GM12878 (cell line): ENCODE measurements around the gene TPI1. TPM values are rescaled to one million over a fixed set of nuclear protein-coding genes. Genes with fewer than 3 reads are reported as not detected.

Experiments used
- ATAC-seq: fragments of 200-7000 bp; cut with Tn5 transposase; 3 replicates; pipeline ENCODE4 v1.9.1; 2020; ENCODE audit warnings: mild to moderate bottlenecking, moderate library complexity
- BruUV-seq: library from RNA; stranded (reverse); fragments of 400-500 nt; replicated peaks from 2 replicates; lab custom pipeline; 2021; lab: Mats Ljungman, UMichigan
- CTCF ChIA-PET: fragments of 300-600 bp; sonication (Branson Sonifier 250); formaldehyde crosslinking; extraction: SDS; loops from one replicate; lab custom pipeline; 2021; ENCODE audit warnings: inconsistent platforms; lab: Yijun Ruan, JAX
- POLR2A ChIA-PET: fragments of 350-600 bp; formaldehyde crosslinking; extraction: SDS; loops from one replicate; lab custom pipeline; 2021; ENCODE audit warnings: inconsistent platforms; lab: Charles Lee
- RAD21 ChIA-PET: fragments of 300-600 bp; sonication (Branson Sonifier 250); formaldehyde crosslinking; loops from one replicate; lab custom pipeline; 2023; ENCODE audit warnings: antibody characterized with exemption; ENCODE audit not compliant: unreplicated experiment; lab: Charles Lee
- SMC1A ChIA-PET: fragments of 300-600 bp; sonication (Branson Sonifier 250); formaldehyde crosslinking; loops from one replicate; lab custom pipeline; 2023; ENCODE audit not compliant: unreplicated experiment, uncharacterized antibody; lab: Charles Lee
- DNase-seq: peaks from one replicate; pipeline ENCODE4 v3.0.0-alpha.2; 2011; ENCODE audit warnings: low read depth, low spot score
- FAIRE-seq: peaks from 3 replicates; lab custom pipeline; 2011; peaks lifted over from hg19 to GRCh38; lab: Jason Lieb, UNC
- H2AFZ ChIP-seq: 2 replicates; pipeline ENCODE4 v1.6.0; 2011; ENCODE audit warnings: low read depth, low read length, control low read depth; ENCODE audit not compliant: control insufficient read depth
- H3K27ac ChIP-seq: 2 replicates; pipeline ENCODE4 v1.5.1; 2011; ENCODE audit warnings: control low read depth; ENCODE audit not compliant: control insufficient read depth, insufficient read depth
- H3K27me3 ChIP-seq, 2 experiments: replicated peaks in 1 of 2; 2 replicates each; pipeline versions ENCODE4 v1.6.0 to v1.6.1; 2011; ENCODE audit warnings: low read length in 1 of 2; ENCODE audit not compliant: control insufficient read depth in 2 of 2, insufficient read depth in 2 of 2
- H3K36me3 ChIP-seq, 2 experiments: 2 replicates each; pipeline ENCODE4 v1.5.1; 2011; ENCODE audit warnings: low read length in 1 of 2; ENCODE audit not compliant: control insufficient read depth in 2 of 2, insufficient read depth in 2 of 2
- H3K4me1 ChIP-seq: 2 replicates; pipeline ENCODE4 v1.6.1; 2011; ENCODE audit warnings: mild to moderate bottlenecking, low read length, moderate library complexity, mixed read lengths; ENCODE audit not compliant: control insufficient read depth, insufficient read depth
- H3K4me2 ChIP-seq: 2 replicates; pipeline ENCODE4 v1.6.0; 2011; ENCODE audit warnings: control low read depth; ENCODE audit not compliant: control insufficient read depth, insufficient read depth
- H3K4me3 ChIP-seq: fragments of 200-600 bp; sonication (generic); 2 replicates; pipeline ENCODE4 v1.5.1; 2016
- H3K79me2 ChIP-seq: 2 replicates; pipeline ENCODE4 v1.6.0; 2011; ENCODE audit warnings: low read length; ENCODE audit not compliant: control insufficient read depth, insufficient read depth
- H3K9ac ChIP-seq: 2 replicates; pipeline ENCODE4 v1.8.0; 2011; ENCODE audit warnings: low read length, control low read depth, mixed read lengths; ENCODE audit not compliant: control insufficient read depth, insufficient read depth
- H3K9me3 ChIP-seq: replicated peaks from 3 replicates; pipeline ENCODE4 v1.5.1; 2011; ENCODE audit warnings: mild to moderate bottlenecking, low read length; ENCODE audit not compliant: control insufficient read depth, insufficient read depth
- H4K20me1 ChIP-seq: 2 replicates; pipeline ENCODE4 v1.6.0; 2011; ENCODE audit not compliant: control insufficient read depth, insufficient read depth
- BCL11A ChIP-seq: IDR thresholded peaks from 2 replicates; pipeline ENCODE4 v1.6.1; 2011; ENCODE audit warnings: low read depth, low read length
- CHD4 ChIP-seq: fragments of 200-600 bp; sonication (generic); IDR thresholded peaks from 2 replicates; pipeline ENCODE4 v1.6.1; 2016; ENCODE audit warnings: mild to moderate bottlenecking
- FOXM1 ChIP-seq: IDR thresholded peaks from 2 replicates; pipeline ENCODE4 v1.6.1; 2012; ENCODE audit warnings: low read depth, mild to moderate bottlenecking, inconsistent platforms, low read length, moderate library complexity
- MEF2A ChIP-seq: IDR thresholded peaks from 2 replicates; pipeline ENCODE4 v1.6.1; 2011; ENCODE audit warnings: low read depth, mild to moderate bottlenecking, low read length, moderate library complexity; ENCODE audit not compliant: insufficient read depth
- MTA2 ChIP-seq: fragments of 450-650 bp; IDR thresholded peaks from 2 replicates; pipeline ENCODE4 v1.6.1; 2016; ENCODE audit warnings: low read depth, mild to moderate bottlenecking, moderate library complexity
- PAX5 ChIP-seq: IDR thresholded peaks from 2 replicates; pipeline ENCODE4 v1.6.1; 2011; ENCODE audit warnings: low read depth, low read length, borderline replicate concordance
- POU2F2 ChIP-seq: IDR thresholded peaks from 3 replicates; pipeline ENCODE4 v1.6.1; 2011; ENCODE audit warnings: low read depth, mild to moderate bottlenecking, low read length, borderline replicate concordance
- SUZ12 ChIP-seq: fragments of 200-600 bp; sonication (generic); IDR thresholded peaks from one replicate; pipeline ENCODE4 v1.6.1; 2018; ENCODE audit warnings: antibody characterized with exemption, mild to moderate bottlenecking; ENCODE audit not compliant: unreplicated experiment
- TCF7 ChIP-seq: IDR thresholded peaks from 2 replicates; pipeline ENCODE4 v1.6.1; 2014; ENCODE audit warnings: antibody characterized with exemption, borderline replicate concordance
- WRNIP1 ChIP-seq: IDR thresholded peaks from 2 replicates; pipeline ENCODE4 v1.6.1; 2011; ENCODE audit warnings: low read depth, low read length, improper control_type of control experiment, borderline replicate concordance
- YBX1 ChIP-seq: fragments of 450-650 bp; IDR thresholded peaks from 2 replicates; pipeline ENCODE4 v1.6.1; 2016; ENCODE audit warnings: antibody characterized with exemption
- ZNF274 ChIP-seq: IDR thresholded peaks from one replicate; pipeline ENCODE4 v1.8.0; 2011; ENCODE audit not compliant: insufficient read length, insufficient read depth
- ZZZ3 ChIP-seq: IDR thresholded peaks from 2 replicates; pipeline ENCODE4 v1.6.1; 2011; ENCODE audit warnings: low read depth; ENCODE audit not compliant: control insufficient read depth, insufficient read length
- WGBS: methylation state at CpG from one replicate; pipeline ENCODE4 v1.1.6; 2016; ENCODE audit warnings: low lambda C conversion rate; ENCODE audit not compliant: insufficient replicate concordance, insufficient coverage; ENCODE audit errors: missing lambda C conversion rate; 5-methylcytosine and 5-hydroxymethylcytosine counted together
- in situ Hi-C: fragments of 300-500 bp; cut with MboI; formaldehyde crosslinking; loops from 9 replicates; pipeline ENCODE4 v1.14.3; 2018; ENCODE audit warnings: mixed read lengths
- intact Hi-C: fragments of 100-400 bp; cut with micrococcal nuclease; formaldehyde crosslinking; loops from one replicate; pipeline ENCODE4 v1.14.2; 2022; ENCODE audit not compliant: unreplicated experiment
- polyA plus RNA-seq, 11 experiments: library from polyadenylated mRNA; depleted of rRNA in 4 of 11; unstranded in 6 of 11; stranded (reverse) in 5 of 11; fragments of >200 nt; fragmentation: Nextera tagmentation in 4 of 11; fragmentation: Illumina TruSeq in 1 of 11; extraction: Ambion mirVana in 4 of 11; extraction: Trizol in 1 of 11; gene quantifications; 1 replicate in 1 of 11; 2 replicates in 10 of 11; pipeline versions ENCODE4 v1.2.1 to v1.2.3, GENCODE V29; 2011 to 2016; ENCODE audit warnings: inconsistent platforms in 2 of 11, missing spikeins in 2 of 11, low read depth in 1 of 11
- total RNA-seq, 4 experiments: library from RNA; depleted of rRNA in 3 of 4; stranded (reverse); fragments of >200 nt in 3 of 4; fragmentation: Illumina TruSeq in 1 of 4; extraction: Trizol in 1 of 4; gene quantifications; 2 replicates each; pipeline versions ENCODE4 v1.2.1 to v1.2.3, GENCODE V29; 2013 to 2021
- TF ChIP-seq, protein P1 (sequence below): fragments of 450-650 bp; IDR thresholded peaks from 2 replicates; pipeline ENCODE4 v1.6.1; 2016; ENCODE audit warnings: mild to moderate bottlenecking
- TF ChIP-seq, protein P2 (sequence below): fragments of 450-650 bp; IDR thresholded peaks from 2 replicates; pipeline ENCODE4 v1.6.1; 2016; ENCODE audit warnings: mild to moderate bottlenecking, moderate library complexity, borderline replicate concordance
- TF ChIP-seq, protein P3 (sequence below): fragments of 450-650 bp; IDR thresholded peaks from 2 replicates; pipeline ENCODE4 v1.6.1; 2017; ENCODE audit warnings: mild to moderate bottlenecking, moderate library complexity

The TPI1 gene
- total and polyA plus RNA-seq, 10 of the 15 experiments (the other 5 are each of a cell fraction or from before 2014, with no cell fraction given) = 916 to 7,349 (median 1,677) TPM

DNA sequence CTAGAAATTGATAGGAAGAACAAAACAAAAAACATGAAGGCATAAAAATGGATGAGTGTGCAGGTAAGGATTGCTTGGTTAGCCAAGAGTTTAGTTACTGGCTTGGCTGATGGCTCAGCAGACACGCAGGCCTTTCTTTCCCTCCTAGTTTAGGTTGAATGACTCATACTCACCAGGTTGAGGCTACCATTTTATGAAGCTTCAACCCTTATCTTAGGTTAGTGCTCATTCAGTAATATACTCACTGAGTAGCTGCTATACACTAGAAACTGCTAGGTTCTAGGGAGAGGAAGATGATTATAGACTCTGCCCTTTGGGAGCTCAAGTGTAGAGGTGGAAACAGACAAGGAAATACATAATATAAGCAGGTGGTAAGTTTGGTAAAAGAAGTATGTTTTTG, 33.1 kb upstream of the TPI1 start:
- intact Hi-C loops = no loop called here
- DNase-seq (no peak), FAIRE-seq (no peak)
- Histone ChIP-seq H3K4me2 (no peak overlapping the region), H3K9ac (no peak overlapping the region), H3K4me1 (no peaks in the 10 kb centered on the region), H3K9me3 (no peaks in the 10 kb centered on the region), H3K36me3 (no peaks in the 10 kb centered on the region), H3K79me2 (no peaks in the 10 kb centered on the region)
- in situ Hi-C loops = no loop called here
- CTCF ChIA-PET = interaction anchor here (0.8 to 6.8 kb wide), 20 partner anchors 9 to 114 kb away, joined by 3 to 72 read pairs (median 6); partner anchors contain the start of genes CDCA3, COPS7A, MLF2 and PTMS
- TF ChIP-seq, protein P1, sequence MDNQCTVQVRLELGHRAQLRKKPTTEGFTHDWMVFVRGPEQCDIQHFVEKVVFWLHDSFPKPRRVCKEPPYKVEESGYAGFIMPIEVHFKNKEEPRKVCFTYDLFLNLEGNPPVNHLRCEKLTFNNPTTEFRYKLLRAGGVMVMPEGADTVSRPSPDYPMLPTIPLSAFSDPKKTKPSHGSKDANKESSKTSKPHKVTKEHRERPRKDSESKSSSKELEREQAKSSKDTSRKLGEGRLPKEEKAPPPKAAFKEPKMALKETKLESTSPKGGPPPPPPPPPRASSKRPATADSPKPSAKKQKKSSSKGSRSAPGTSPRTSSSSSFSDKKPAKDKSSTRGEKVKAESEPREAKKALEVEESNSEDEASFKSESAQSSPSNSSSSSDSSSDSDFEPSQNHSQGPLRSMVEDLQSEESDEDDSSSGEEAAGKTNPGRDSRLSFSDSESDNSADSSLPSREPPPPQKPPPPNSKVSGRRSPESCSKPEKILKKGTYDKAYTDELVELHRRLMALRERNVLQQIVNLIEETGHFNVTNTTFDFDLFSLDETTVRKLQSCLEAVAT = no peak
- TF ChIP-seq, protein P2, sequence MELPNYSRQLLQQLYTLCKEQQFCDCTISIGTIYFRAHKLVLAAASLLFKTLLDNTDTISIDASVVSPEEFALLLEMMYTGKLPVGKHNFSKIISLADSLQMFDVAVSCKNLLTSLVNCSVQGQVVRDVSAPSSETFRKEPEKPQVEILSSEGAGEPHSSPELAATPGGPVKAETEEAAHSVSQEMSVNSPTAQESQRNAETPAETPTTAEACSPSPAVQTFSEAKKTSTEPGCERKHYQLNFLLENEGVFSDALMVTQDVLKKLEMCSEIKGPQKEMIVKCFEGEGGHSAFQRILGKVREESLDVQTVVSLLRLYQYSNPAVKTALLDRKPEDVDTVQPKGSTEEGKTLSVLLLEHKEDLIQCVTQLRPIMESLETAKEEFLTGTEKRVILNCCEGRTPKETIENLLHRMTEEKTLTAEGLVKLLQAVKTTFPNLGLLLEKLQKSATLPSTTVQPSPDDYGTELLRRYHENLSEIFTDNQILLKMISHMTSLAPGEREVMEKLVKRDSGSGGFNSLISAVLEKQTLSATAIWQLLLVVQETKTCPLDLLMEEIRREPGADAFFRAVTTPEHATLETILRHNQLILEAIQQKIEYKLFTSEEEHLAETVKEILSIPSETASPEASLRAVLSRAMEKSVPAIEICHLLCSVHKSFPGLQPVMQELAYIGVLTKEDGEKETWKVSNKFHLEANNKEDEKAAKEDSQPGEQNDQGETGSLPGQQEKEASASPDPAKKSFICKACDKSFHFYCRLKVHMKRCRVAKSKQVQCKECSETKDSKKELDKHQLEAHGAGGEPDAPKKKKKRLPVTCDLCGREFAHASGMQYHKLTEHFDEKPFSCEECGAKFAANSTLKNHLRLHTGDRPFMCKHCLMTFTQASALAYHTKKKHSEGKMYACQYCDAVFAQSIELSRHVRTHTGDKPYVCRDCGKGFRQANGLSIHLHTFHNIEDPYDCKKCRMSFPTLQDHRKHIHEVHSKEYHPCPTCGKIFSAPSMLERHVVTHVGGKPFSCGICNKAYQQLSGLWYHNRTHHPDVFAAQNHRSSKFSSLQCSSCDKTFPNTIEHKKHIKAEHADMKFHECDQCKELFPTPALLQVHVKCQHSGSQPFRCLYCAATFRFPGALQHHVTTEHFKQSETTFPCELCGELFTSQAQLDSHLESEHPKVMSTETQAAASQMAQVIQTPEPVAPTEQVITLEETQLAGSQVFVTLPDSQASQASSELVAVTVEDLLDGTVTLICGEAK = no peak
- TF ChIP-seq POU2F2 = no peak
- TF ChIP-seq MTA2 = no peak
- no peak for TF ChIP-seq ZNF274
- no peak for TF ChIP-seq BCL11A
- no peak for TF ChIP-seq YBX1
- no peak for TF ChIP-seq TCF7
- no peak for TF ChIP-seq SUZ12
- TF ChIP-seq, protein P3, sequence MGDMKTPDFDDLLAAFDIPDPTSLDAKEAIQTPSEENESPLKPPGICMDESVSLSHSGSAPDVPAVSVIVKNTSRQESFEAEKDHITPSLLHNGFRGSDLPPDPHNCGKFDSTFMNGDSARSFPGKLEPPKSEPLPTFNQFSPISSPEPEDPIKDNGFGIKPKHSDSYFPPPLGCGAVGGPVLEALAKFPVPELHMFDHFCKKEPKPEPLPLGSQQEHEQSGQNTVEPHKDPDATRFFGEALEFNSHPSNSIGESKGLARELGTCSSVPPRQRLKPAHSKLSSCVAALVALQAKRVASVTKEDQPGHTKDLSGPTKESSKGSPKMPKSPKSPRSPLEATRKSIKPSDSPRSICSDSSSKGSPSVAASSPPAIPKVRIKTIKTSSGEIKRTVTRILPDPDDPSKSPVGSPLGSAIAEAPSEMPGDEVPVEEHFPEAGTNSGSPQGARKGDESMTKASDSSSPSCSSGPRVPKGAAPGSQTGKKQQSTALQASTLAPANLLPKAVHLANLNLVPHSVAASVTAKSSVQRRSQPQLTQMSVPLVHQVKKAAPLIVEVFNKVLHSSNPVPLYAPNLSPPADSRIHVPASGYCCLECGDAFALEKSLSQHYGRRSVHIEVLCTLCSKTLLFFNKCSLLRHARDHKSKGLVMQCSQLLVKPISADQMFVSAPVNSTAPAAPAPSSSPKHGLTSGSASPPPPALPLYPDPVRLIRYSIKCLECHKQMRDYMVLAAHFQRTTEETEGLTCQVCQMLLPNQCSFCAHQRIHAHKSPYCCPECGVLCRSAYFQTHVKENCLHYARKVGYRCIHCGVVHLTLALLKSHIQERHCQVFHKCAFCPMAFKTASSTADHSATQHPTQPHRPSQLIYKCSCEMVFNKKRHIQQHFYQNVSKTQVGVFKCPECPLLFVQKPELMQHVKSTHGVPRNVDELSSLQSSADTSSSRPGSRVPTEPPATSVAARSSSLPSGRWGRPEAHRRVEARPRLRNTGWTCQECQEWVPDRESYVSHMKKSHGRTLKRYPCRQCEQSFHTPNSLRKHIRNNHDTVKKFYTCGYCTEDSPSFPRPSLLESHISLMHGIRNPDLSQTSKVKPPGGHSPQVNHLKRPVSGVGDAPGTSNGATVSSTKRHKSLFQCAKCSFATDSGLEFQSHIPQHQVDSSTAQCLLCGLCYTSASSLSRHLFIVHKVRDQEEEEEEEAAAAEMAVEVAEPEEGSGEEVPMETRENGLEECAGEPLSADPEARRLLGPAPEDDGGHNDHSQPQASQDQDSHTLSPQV = no peak
- no peak for TF ChIP-seq MEF2A
- TF ChIP-seq PAX5 = no peak
- TF ChIP-seq WRNIP1 = no peak
- TF ChIP-seq FOXM1 = no peak
- TF ChIP-seq ZZZ3 = no peak
- TF ChIP-seq CHD4 = no peak
- TF ChIP-seq, all 136 proteins: peak for 0
- no peak overlapping the region for H3K4me3 ChIP-seq
- no peak overlapping the region for H2AFZ ChIP-seq
- peaks cover 6 to 14% of the 10 kb centered on the region in 2 experiments for H3K27me3 ChIP-seq
- no peak overlapping the region for H3K27ac ChIP-seq
- no TSS peak for BruUV-seq
- POLR2A ChIA-PET = interaction anchor here (0.7 to 1.0 kb wide), 3 partner anchors 9 to 17 kb away, joined by 3 read pairs; no protein-coding TSS in a partner anchor
- WGBS = 0% methylated on average over 1 of the region's 1 CpG
- SMC1A ChIA-PET = interaction anchor here (0.7 to 5.8 kb wide), 10 partner anchors 9 to 136 kb away, joined by 3 to 35 read pairs (median 4); partner anchors contain the start of genes CDCA3 and MLF2
- ATAC-seq = no peak
- RAD21 ChIA-PET = interaction anchor here (0.5 to 2.1 kb wide), 7 partner anchors 17 to 182 kb away, joined by 3 to 11 read pairs (median 3); partner anchors contain the start of genes MLF2 and USP5
- H4K20me1 ChIP-seq = no peaks in the 10 kb centered on the region
